GM20431 (cell line): Measurements from ENCODE around the gene PSMD7.
"Not testable (repeated sequence)": the region's sequence is repeated elsewhere in the genome, so short reads cannot be mapped to it uniquely, and the experiment has no call there.

Experiments used
- in situ Hi-C: fragments of 300-500 bp; cut with MseI, MboI; formaldehyde crosslinking; loops from one replicate; pipeline ENCODE4 v1.15.0; 2020; ENCODE audit warnings: low sequenced_read_pairs; ENCODE audit not compliant: unreplicated experiment

The PSMD7 gene

GRCh38 chr16:74337506-74337905 is 40.9 kb downstream of the PSMD7 start:
- in situ Hi-C loops, result not testable (repeated sequence)

DNA sequence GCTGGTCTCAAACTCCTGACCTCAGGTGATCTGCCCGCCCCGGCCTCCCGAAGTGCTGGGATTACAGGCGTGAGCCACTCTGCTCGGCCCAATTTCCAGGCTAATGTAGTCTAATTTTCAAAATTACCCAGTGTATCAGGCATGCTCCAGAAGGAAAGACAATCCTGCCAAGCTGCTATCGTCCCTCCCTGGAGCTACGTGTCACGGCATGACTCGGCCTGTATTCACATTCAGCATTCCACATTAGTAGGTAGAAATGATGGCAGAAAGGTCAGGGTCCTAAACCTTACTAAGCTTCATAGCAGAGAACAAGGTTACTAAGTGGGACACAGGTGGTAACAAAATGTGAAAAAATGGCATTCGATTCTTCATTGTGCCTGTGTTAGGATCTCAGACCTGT is 42.6 kb downstream of the PSMD7 start:
- in situ Hi-C loops, result not testable (repeated sequence)

- in situ Hi-C loops, result not testable (repeated sequence)
Observed at GRCh38 chr16:74353038-74353437, 56.4 kb downstream of the PSMD7 start.
